SJSA1 (cell line): ENCODE measurements around the gene OR2T12. TPM values are rescaled to one million over a fixed set of nuclear protein-coding genes. Genes with fewer than 3 reads are reported as not detected.
"Not testable (repeated sequence)": the region's sequence is repeated elsewhere in the genome, so short reads cannot be mapped to it uniquely, and the experiment has no call there.

ENCODE experiments used
- DNase-seq, 2 experiments: peaks; one replicate each; pipeline ENCODE4 v3.0.0-alpha.2; 2015 to 2020; ENCODE audit warnings: low spot score in 2 of 2, low read depth in 1 of 2
- H3K27ac ChIP-seq: fragments of 250-450 bp; sonication (Bioruptor Pico); 2 replicates; pipeline ENCODE4 v1.5.1; 2020; ENCODE audit warnings: mild to moderate bottlenecking, moderate library complexity
- H3K27me3 ChIP-seq: fragments of 250-450 bp; sonication (Bioruptor Pico); replicated peaks from 2 replicates; pipeline ENCODE4 v1.5.1; 2020; ENCODE audit warnings: mild to moderate bottlenecking, moderate library complexity
- H3K36me3 ChIP-seq: fragments of 250-450 bp; sonication (Bioruptor Pico); 2 replicates; pipeline ENCODE4 v1.5.1; 2020; ENCODE audit warnings: mild to moderate bottlenecking
- H3K4me1 ChIP-seq: fragments of 250-450 bp; sonication (Bioruptor Pico); replicated peaks from 2 replicates; pipeline ENCODE4 v1.6.1; 2021; ENCODE audit warnings: mild to moderate bottlenecking
- H3K4me3 ChIP-seq: fragments of 250-450 bp; sonication (Bioruptor Pico); 2 replicates; pipeline ENCODE4 v1.5.1; 2020; ENCODE audit warnings: mild to moderate bottlenecking
- H3K9me3 ChIP-seq: fragments of 250-450 bp; sonication (Bioruptor Pico); replicated peaks from 2 replicates; pipeline ENCODE4 v1.5.1; 2020; ENCODE audit warnings: mild to moderate bottlenecking
- total RNA-seq: library from RNA; depleted of rRNA; stranded (reverse); fragments of >200 nt; shearing (Covaris generic); gene quantifications from 2 replicates; pipeline ENCODE4 v1.2.3, GENCODE V29; 2014; rRNA removed

OR2T12 gene
- total RNA-seq: not detected in 2 replicates

GRCh38 chr1:248303324-248303723 lies at the start of gene OR2T12:
Gene OR2T12, minus strand, starts transcription at chr1:248303424. Its CDS starts 7,846 bp downstream, at chr1:248295578.
- no peaks in the 10 kb centered on the region for H3K36me3 ChIP-seq
- H3K4me1 ChIP-seq: no peaks in the 10 kb centered on the region
- H3K4me3 ChIP-seq: no peak within 1 kb of the TSS

GRCh38 chr1:248348475-248348874 lies 45.3 kb upstream of the OR2T12 start, which contains the start of gene OR14C36:
Gene OR14C36, plus strand, starts transcription at chr1:248348775. Its CDS starts 0 bp downstream, at chr1:248348775.
- Histone ChIP-seq H3K4me3 (no peak within 1 kb of the TSS), H3K27me3 (no peaks in the 10 kb centered on the region), H3K4me1 (no peaks in the 10 kb centered on the region), H3K36me3 (no peaks in the 10 kb centered on the region), H3K27ac (no peak within 1 kb of the TSS), H3K9me3 (0 out of 2 replicates have a peak, but pooled peaks cover 3% of the 10 kb centered on the region)
- DNase-seq: no peak

More at GRCh38 chr1:248303324-248303723, at the start of gene OR2T12:
- no peak for DNase-seq
- no peaks in the 10 kb centered on the region; the same call in 1 of the 2 replicates for H3K9me3 ChIP-seq
- H3K27ac ChIP-seq: no peak within 1 kb of the TSS
- H3K27me3 ChIP-seq: no peaks in the 10 kb centered on the region

GRCh38 chr1:248343451-248343850 lies 40.2 kb upstream of the OR2T12 start:
- no peak for DNase-seq
- Histone ChIP-seq H3K27ac (no peak overlapping the region), H3K27me3 (no peaks in the 10 kb centered on the region), H3K36me3 (no peaks in the 10 kb centered on the region), H3K4me1 (no peaks in the 10 kb centered on the region), H3K9me3 (0 out of 2 replicates have a peak, but pooled peaks cover 5% of the 10 kb centered on the region), H3K4me3 (no peak overlapping the region)

- no peaks in the 10 kb centered on the region for H3K4me1 ChIP-seq
- DNase-seq: no peak
- no peak within 1 kb of the TSS for H3K4me3 ChIP-seq
Observed at GRCh38 chr1:248324468-248324867, 21.2 kb upstream of the OR2T12 start, which contains the start of gene OR2M7. Gene OR2M7, minus strand, starts transcription at chr1:248324568. Its CDS starts 0 bp downstream, at chr1:248324568.

GRCh38 chr1:248316796-248317195 lies 13.6 kb upstream of the OR2T12 start:
- Histone ChIP-seq H3K4me1 (no peaks in the 10 kb centered on the region), H3K4me3 (no peak overlapping the region), H3K27me3 (no peaks in the 10 kb centered on the region), H3K9me3 (peaks cover 15% of the 10 kb centered on the region), H3K27ac (no peak overlapping the region), H3K36me3 (no peaks in the 10 kb centered on the region)
- no peak for DNase-seq

More at GRCh38 chr1:248324468-248324867, 21.2 kb upstream of the OR2T12 start, which contains the start of gene OR2M7:
- Histone ChIP-seq H3K9me3 (peaks cover 5% of the 10 kb centered on the region), H3K36me3 (no peaks in the 10 kb centered on the region), H3K27ac (no peak within 1 kb of the TSS), H3K27me3 (no peaks in the 10 kb centered on the region)

- H3K4me3 ChIP-seq, H3K4me1 ChIP-seq, H3K27me3 ChIP-seq, DNase-seq, H3K36me3 ChIP-seq, H3K9me3 ChIP-seq, H3K27ac ChIP-seq: not testable (repeated sequence)
Observed at GRCh38 chr1:248306740-248307139, 3.5 kb upstream of the OR2T12 start.

GRCh38 chr1:248306103-248306502 lies 2.9 kb upstream of the OR2T12 start:
- Histone ChIP-seq H3K4me3 (no peak overlapping the region), H3K9me3 (no peaks in the 10 kb centered on the region), H3K27ac (no peak overlapping the region), H3K36me3 (no peaks in the 10 kb centered on the region), H3K27me3 (no peaks in the 10 kb centered on the region), H3K4me1 (no peaks in the 10 kb centered on the region)
- DNase-seq: no peak

- H3K9me3 ChIP-seq, H3K27me3 ChIP-seq, H3K4me3 ChIP-seq, H3K36me3 ChIP-seq, DNase-seq, H3K27ac ChIP-seq, H3K4me1 ChIP-seq: not testable (repeated sequence)
Observed at GRCh38 chr1:248305672-248306071, 2.4 kb upstream of the OR2T12 start.

GRCh38 chr1:248288391-248288790 lies 14.8 kb downstream of the OR2T12 start:
- Histone ChIP-seq H3K36me3 (no peaks in the 10 kb centered on the region), H3K9me3 (no peaks in the 10 kb centered on the region)

GRCh38 chr1:248277876-248278275 lies 25.3 kb downstream of the OR2T12 start, which contains the start of gene OR2T33:
Gene OR2T33, minus strand, starts transcription at chr1:248277976. Its CDS starts 4,162 bp downstream, at chr1:248273814.
- Histone ChIP-seq H3K36me3 (no peaks in the 10 kb centered on the region), H3K27me3 (no peaks in the 10 kb centered on the region), H3K4me3 (no peak within 1 kb of the TSS), H3K9me3 (peaks cover 4% of the 10 kb centered on the region; the same call in 1 of the 2 replicates), H3K27ac (no peak within 1 kb of the TSS), H3K4me1 (no peaks in the 10 kb centered on the region)
- DNase-seq: no peak

More at GRCh38 chr1:248288391-248288790, 14.8 kb downstream of the OR2T12 start:
- H3K27me3 ChIP-seq: no peaks in the 10 kb centered on the region
- no peak overlapping the region for H3K27ac ChIP-seq
- no peaks in the 10 kb centered on the region for H3K4me1 ChIP-seq
- DNase-seq: no peak
- H3K4me3 ChIP-seq: no peak overlapping the region

- not testable (repeated sequence) for H3K27ac ChIP-seq, H3K9me3 ChIP-seq, DNase-seq, H3K27me3 ChIP-seq, H3K4me1 ChIP-seq, H3K4me3 ChIP-seq, H3K36me3 ChIP-seq
Observed at GRCh38 chr1:248273225-248273624, 30.0 kb downstream of the OR2T12 start.

GRCh38 chr1:248268178-248268577 lies 35.0 kb downstream of the OR2T12 start:
- Histone ChIP-seq H3K36me3 (no peaks in the 10 kb centered on the region), H3K4me3 (no peak overlapping the region), H3K27me3 (no peaks in the 10 kb centered on the region), H3K27ac (no peak overlapping the region), H3K9me3 (peaks cover 3% of the 10 kb centered on the region; the same call in 1 of the 2 replicates), H3K4me1 (no peaks in the 10 kb centered on the region)
- no peak for DNase-seq

- not testable (repeated sequence) for H3K9me3 ChIP-seq, H3K4me1 ChIP-seq, DNase-seq, H3K27me3 ChIP-seq, H3K27ac ChIP-seq, H3K36me3 ChIP-seq, H3K4me3 ChIP-seq
Observed at GRCh38 chr1:248259309-248259708, 43.9 kb downstream of the OR2T12 start.

GRCh38 chr1:248243204-248243603 lies 60.0 kb downstream of the OR2T12 start:
- Histone ChIP-seq H3K4me1 (no peaks in the 10 kb centered on the region), H3K27ac (no peak overlapping the region), H3K27me3 (no peaks in the 10 kb centered on the region), H3K4me3 (no peak overlapping the region), H3K9me3 (0 out of 2 replicates have a peak, but pooled peaks cover 4% of the 10 kb centered on the region), H3K36me3 (no peaks in the 10 kb centered on the region)
- no peak for DNase-seq
